ES-I3 (cell line): ENCODE results near the gene SLC43A3.
A peak's percentile ranks its signal among the peaks of the same experiment; 100 is the strongest.

ENCODE experiments used
- H3K36me3 ChIP-seq: 2 replicates; pipeline ENCODE4 v1.6.1; 2013; ENCODE audit warnings: mild to moderate bottlenecking, low read length, control low read depth, moderate library complexity; ENCODE audit not compliant: insufficient read depth
- H3K4me1 ChIP-seq: 2 replicates; pipeline ENCODE4 v1.6.1; 2013; ENCODE audit warnings: mild to moderate bottlenecking, control low read depth, low read length; ENCODE audit not compliant: insufficient read depth
- H3K9ac ChIP-seq: 2 replicates; pipeline ENCODE4 v1.6.1; 2013; ENCODE audit warnings: low read depth, mild to moderate bottlenecking, low read length, moderate library complexity
- H3K9me3 ChIP-seq: 2 replicates; pipeline ENCODE4 v1.6.1; 2013; ENCODE audit warnings: mild to moderate bottlenecking, low read length, moderate library complexity; ENCODE audit not compliant: control insufficient read depth, insufficient read depth

Gene SLC43A3

GRCh38 chr11:57463671-57464538 is 37.0 kb upstream of the SLC43A3 start:
- no peak overlapping the region for H3K9ac ChIP-seq
- H3K9me3 ChIP-seq: no peaks in the 10 kb centered on the region
- no peaks in the 10 kb centered on the region for H3K36me3 ChIP-seq
- H3K4me1 ChIP-seq: peaks cover 26% of the 10 kb centered on the region

DNA sequence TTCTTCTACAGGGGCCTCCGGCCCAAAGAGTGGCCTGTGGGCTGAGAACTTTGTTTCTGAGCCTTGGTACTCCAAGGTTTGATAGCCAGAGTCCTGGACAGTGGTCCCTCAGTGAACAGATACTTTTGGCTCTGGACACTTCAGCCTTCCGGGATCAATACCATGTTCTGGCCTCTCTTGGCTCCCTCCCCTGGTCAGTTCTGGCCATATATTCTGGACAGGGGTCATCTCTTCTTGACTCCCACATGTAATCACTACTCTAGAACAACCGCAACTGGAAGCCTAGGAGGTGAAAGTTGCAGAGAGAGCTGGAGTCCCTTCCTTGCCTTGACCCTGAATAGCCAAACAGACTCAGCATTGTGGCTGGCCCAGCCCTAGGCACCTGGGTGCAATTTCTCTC is 35.7 kb upstream of the SLC43A3 start:
- Histone ChIP-seq H3K4me1 (peaks cover 23% of the 10 kb centered on the region), H3K9ac (no peak overlapping the region), H3K36me3 (no peaks in the 10 kb centered on the region), H3K9me3 (no peaks in the 10 kb centered on the region)

- Histone ChIP-seq H3K9me3 (no peaks in the 10 kb centered on the region), H3K9ac (no peak overlapping the region; the same call in 1 of the 2 replicates), H3K4me1 (peaks cover 24% of the 10 kb centered on the region), H3K36me3 (no peaks in the 10 kb centered on the region)
Observed at GRCh38 chr11:57461841-57462489, 35.0 kb upstream of the SLC43A3 start.

- Histone ChIP-seq H3K4me1 (peaks cover 24% of the 10 kb centered on the region), H3K36me3 (no peaks in the 10 kb centered on the region), H3K9ac (peak overlapping the region; percentile 62), H3K9me3 (no peaks in the 10 kb centered on the region)
Observed at GRCh38 chr11:57460758-57461749, 34.1 kb upstream of the SLC43A3 start.

- H3K36me3 ChIP-seq: no peaks in the 10 kb centered on the region
- H3K9ac ChIP-seq: peak within 1 kb of the TSS; percentile 62
- H3K9me3 ChIP-seq: no peaks in the 10 kb centered on the region
- H3K4me1 ChIP-seq: peaks cover 24% of the 10 kb centered on the region
Observed at GRCh38 chr11:57460022-57460757, 33.3 kb upstream of the SLC43A3 start, which contains the start of gene RTN4RL2. RTN4RL2 (plus strand) TSS chr11:57460528; CDS start chr11:57460866, 338 bp downstream.

GRCh38 chr11:57459164-57460021 is 32.5 kb upstream of the SLC43A3 start:
- Histone ChIP-seq H3K9ac (peak overlapping the region; percentile 55), H3K9me3 (no peaks in the 10 kb centered on the region), H3K36me3 (no peaks in the 10 kb centered on the region), H3K4me1 (peaks cover 22% of the 10 kb centered on the region)

GRCh38 chr11:57458410-57459163 is 31.7 kb upstream of the SLC43A3 start:
- peak overlapping the region; percentile 55 for H3K9ac ChIP-seq
- H3K36me3 ChIP-seq: no peaks in the 10 kb centered on the region
- no peaks in the 10 kb centered on the region for H3K9me3 ChIP-seq
- peaks cover 14% of the 10 kb centered on the region for H3K4me1 ChIP-seq

DNA sequence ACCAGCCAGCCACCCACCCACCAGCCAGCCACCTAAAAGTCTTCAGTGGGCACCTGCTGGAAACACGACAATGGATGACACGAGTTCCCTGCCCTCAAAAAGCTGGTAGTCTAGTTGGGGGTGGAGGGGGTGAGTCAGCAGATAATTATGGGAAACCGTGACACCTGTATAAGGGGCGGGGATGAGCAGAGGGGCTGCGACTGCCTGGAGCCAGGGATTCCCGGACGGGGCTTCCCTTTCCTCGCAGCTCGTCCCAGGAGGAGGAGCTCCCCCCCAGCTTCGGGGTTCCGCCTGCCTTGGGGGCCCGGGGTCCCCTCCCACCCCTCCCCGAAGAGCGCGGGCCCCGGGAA is 31.1 kb upstream of the SLC43A3 start:
- peak overlapping the region; percentile 55; the same call in 1 of the 2 replicates for H3K9ac ChIP-seq
- H3K4me1 ChIP-seq: peaks cover 9% of the 10 kb centered on the region
- H3K36me3 ChIP-seq: no peaks in the 10 kb centered on the region
- no peaks in the 10 kb centered on the region for H3K9me3 ChIP-seq

GRCh38 chr11:57457643-57458023 is 30.7 kb upstream of the SLC43A3 start:
- H3K9ac ChIP-seq: peak overlapping the region; percentile 55

DNA sequence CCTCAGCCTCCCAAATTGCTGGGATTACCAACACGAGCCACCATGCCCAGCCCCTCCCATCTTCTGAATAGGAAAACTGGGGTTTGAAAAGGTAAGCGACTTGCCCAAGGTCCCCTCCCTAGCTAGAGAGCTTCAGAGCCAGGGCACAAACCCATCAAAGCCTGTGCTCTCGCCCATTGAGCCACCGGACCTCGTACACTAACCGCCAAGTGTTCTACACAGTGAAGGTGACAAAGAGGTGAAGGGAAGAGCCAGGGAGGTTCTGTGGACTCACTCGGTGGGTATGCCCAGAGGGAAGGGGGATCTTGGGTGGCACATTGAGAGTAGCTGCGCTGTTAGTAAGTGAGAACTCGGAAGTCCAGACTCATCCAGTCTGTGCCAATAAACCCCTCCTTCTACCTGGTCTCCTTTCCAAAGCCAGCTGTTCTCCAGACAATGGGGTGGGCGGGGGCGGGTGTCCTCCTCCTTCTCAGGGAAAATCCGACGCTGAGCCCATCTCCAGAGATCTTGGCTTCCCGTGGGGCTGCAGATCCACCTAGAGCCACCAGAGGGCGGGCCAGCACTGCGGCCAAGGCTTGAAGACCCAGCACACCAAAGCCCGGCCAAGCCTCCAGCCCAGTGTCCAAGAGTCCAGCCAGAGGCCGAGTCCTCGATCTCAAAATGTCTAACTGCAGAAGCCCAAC is 30.2 kb upstream of the SLC43A3 start:
- peak overlapping the region; percentile 55; the same call in 1 of the 2 replicates for H3K9ac ChIP-seq

More at GRCh38 chr11:57457643-57458023, 30.7 kb upstream of the SLC43A3 start:
- Histone ChIP-seq H3K36me3 (no peaks in the 10 kb centered on the region), H3K4me1 (peaks cover 5% of the 10 kb centered on the region; the same call in 1 of the 2 replicates), H3K9me3 (no peaks in the 10 kb centered on the region)

DNA sequence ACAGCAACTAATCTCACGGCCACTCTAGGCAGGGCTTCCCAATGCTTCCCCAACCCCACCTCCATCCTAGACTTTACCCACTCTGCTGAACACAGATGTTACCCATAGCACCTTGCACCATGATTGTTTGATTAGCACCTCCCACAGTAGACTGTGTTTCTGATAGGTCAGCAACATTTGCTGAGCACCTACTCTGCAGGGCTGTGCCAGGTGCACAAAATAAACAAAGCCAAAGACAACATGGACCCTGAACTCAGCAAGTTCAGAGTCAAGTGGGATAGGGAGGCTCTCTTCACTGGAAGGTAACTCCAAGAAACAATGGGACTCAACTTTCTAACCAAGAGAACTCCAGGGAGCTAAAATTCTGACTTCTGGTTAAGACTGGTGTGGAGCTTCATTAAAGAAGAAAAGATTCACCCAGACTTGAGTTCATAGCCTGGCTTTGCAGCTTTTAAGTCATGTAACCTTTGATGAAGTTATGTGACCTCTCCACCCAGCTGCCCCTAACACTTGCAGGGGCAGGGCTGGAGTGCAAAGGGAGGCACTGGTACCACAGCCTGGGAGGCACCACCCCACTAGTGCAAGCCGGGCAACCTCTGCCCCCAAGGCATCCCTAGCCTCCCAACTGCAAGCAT is 26.7 kb upstream of the SLC43A3 start:
- Histone ChIP-seq H3K9me3 (no peaks in the 10 kb centered on the region), H3K36me3 (no peaks in the 10 kb centered on the region), H3K9ac (no peak overlapping the region), H3K4me1 (peaks cover 5% of the 10 kb centered on the region; the same call in 1 of the 2 replicates)

More for the DNA sequence above, 30.2 kb upstream of the SLC43A3 start:
- Histone ChIP-seq H3K36me3 (no peaks in the 10 kb centered on the region), H3K9me3 (no peaks in the 10 kb centered on the region), H3K4me1 (peaks cover 5% of the 10 kb centered on the region; the same call in 1 of the 2 replicates)
